Fibroblast of upper back skin (primary cell): ENCODE measurements around the gene ADARB2.

Experiments used
- DNase-seq: peaks from one replicate; pipeline ENCODE4 v3.0.0-alpha.2; 2013

ADARB2 gene

DNA sequence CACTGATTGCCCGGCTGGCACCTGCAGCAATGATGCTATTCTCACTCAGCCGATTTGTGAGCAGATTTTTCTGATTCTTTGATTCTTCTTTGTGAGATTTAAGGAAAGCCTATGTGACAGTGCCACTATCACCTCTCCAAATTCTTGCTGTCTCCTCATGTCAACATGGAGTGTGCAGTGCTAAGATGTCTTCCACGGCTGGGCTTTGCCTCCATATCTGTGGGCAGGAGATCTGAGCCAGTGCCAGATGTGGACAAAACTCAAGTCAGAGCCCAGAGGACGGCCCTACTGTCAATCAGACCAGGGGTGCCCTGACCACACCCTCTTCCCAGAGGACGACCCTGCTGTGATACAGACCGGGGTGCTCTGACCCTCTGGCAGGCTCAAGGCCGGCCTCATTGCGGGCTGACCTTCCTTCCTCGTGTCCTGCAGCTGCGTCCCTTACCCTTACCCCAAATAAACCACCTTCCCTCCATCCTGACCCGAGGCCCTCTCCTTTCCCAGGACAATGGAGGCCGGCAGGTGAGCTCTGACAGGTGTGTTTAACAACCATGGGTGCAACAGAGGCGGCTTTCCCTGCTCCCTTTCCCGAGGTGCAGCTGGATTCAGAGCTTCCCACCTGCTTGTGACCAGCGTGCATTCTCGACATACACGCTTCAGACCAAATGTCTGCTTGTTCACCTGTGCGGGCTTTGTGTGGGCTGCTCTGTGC lies 221.4 kb downstream of the ADARB2 start:
- no peak for DNase-seq

DNA sequence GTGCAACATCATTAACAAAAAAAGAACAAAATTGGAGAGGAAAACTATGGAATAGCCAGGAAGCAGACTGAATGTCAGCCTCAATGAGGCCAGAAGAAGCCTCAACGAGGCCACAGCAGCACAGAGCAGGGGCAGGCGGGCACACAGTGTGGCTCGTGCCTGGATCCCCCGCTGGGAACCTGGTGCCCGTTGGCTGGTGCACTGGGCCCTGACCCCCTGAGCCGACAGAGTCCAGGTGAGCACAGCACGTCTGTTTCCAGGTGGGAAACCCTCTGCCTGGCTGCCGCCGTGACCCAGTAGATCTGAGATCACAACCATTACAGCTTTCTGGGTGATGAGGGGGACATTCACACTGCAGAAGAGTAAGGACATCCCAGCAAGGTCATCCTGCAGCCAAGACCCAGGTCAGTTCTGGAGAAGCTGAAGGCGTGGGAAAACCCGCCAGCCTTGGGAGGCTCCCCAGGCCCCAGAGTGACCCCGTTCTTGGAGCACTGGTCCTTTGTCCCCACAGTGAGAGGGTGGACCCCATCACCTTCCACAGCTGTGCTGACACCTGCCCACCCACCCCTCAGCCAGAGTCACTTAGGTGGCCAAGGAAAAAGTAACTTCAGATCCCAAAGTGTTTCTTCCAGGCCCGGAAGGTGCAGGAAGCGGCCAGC lies 222.1 kb downstream of the ADARB2 start:
- DNase-seq: no peak

DNA sequence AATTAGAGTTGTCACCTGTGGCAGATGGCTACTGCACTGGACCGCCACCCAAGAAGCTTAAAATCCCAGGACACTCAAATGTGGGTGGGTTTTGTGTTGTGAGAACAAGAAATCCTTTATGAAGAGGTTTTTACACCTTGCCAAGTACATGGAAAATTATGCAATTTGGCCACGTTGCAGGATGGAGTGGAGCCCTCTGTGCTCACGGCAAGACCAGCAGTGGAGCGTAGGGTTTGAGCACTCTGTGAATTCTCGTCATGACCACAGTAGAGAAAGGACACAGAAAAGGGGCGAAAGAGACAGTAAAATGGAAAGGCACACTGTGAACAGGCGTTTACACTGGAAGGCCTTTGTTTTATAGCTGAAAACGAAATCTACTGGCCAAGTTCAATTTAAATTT lies 222.6 kb downstream of the ADARB2 start:
- DNase-seq: no peak

- no peak for DNase-seq
Measured at GRCh38 chr10:1513221-1513620, 224.1 kb downstream of the ADARB2 start.

GRCh38 chr10:1509011-1509530 lies 228.3 kb downstream of the ADARB2 start:
- DNase-seq: no peak

GRCh38 chr10:1508096-1508495 lies 229.2 kb downstream of the ADARB2 start:
- no peak for DNase-seq

GRCh38 chr10:1507436-1507835 lies 229.9 kb downstream of the ADARB2 start:
- DNase-seq: no peak

GRCh38 chr10:1504940-1505339 lies 232.4 kb downstream of the ADARB2 start:
- DNase-seq: no peak

DNA sequence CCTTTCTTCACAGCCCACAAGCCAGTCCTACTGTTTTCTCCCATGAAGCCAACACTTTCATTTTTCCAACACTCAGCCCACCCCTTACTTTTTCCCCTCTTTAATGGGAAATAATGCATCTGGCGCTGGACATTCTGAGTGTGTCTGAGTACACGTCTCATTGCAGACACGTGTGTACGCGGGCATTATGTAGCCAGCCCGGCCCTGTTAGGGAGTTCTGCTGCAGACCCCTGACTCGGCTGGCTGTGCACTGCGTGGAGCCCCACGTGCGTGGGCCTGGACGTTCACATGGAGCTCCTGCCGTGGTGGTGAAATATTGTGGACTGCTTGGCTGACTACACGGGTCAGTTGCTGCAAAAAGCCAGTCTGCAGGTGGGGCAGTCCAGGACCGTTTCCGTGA lies 233.0 kb downstream of the ADARB2 start:
- DNase-seq: no peak

GRCh38 chr10:1502451-1502850 lies 234.9 kb downstream of the ADARB2 start:
- DNase-seq: no peak

DNA sequence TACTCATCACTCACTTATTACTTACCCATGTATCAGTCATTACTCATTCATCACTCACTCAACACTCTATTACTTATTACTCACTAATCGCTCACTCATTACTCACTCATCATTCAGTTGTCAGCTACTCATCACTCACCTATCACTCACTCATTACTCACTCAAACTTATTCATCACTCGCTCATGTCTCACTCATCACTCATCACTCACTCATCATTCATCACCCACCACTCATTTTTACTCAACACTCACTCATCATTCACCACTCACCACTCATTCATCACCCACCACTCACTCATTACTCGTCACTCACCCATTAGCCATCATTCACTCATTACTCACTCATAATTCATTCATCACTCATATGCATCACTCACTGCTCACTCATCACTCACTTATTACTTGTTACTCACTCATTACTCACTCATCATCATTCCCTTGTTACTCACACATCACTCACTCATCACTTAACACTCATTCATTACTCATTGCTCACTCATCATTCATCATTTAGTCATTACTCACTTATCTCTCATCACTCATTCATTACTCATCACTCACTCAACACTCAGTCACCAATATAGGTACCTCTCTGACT lies 237.9 kb downstream of the ADARB2 start:
- DNase-seq: no peak

DNA sequence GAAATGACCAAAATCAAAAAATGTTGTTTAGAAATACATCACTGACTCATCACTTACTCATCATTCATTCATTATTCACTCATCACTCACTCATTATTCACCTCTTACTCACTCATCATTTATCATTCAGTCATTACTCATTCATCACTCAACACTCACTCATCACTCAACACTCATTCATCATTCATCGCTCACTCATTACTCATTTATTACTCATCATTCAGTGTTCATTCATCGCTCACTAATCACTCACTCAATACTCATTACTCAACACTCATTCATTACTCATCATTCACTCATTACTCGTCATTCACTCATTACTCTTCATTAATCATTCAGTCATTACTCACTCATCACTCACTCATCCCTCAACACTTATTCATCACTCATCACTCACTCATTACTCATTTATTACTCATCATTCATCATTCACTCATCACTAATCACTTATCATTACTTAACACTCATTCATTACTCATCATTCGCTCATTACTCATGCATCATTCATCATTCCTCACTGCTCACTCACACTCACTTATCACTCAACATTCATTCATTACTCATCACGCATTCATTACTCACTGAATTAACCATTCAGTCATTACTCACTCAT lies 238.5 kb downstream of the ADARB2 start:
- no peak for DNase-seq

DNA sequence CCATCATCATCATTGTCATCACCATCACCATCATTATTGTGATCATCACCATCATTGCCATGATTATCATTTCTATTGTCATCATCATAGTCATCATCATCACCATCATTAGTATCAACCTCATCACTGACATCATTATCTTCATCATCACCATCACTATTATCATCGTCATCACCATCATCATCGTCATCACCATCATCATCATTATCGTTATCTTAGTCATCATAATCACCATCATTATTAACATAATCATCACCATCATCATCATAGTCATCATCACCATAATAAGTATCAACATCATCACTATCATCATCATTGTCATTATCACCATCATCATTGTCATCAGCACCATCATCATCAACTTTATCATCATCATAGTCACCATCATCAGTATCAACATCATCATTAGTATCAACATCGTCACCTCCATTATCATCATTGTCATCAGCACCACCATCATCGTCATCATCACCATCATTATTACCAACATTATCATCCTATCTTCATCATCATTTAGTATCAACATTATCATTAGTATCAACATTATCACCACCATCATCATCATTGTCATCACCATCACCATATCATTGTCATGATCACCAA lies 241.3 kb downstream of the ADARB2 start:
- no peak for DNase-seq

DNA sequence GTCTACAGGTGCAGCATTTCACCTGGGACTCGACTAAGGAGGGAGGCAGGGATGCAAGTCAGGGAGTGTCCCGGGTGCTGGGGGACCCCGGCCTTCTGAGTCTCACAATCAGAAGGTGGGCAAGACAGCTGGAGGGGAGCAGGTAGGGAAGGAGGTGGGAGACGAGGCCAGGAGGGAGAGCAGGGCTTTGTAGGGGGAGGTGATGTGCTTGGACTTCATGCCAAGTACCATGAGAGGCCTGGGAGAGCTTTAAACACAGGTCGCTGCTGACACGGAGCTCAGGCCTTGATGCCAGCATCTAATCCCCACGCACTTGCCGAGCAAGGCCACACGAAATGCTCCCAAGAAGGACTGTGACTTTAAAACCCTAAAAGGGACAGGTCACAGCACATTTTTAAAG lies 244.7 kb downstream of the ADARB2 start:
- DNase-seq: no peak

DNA sequence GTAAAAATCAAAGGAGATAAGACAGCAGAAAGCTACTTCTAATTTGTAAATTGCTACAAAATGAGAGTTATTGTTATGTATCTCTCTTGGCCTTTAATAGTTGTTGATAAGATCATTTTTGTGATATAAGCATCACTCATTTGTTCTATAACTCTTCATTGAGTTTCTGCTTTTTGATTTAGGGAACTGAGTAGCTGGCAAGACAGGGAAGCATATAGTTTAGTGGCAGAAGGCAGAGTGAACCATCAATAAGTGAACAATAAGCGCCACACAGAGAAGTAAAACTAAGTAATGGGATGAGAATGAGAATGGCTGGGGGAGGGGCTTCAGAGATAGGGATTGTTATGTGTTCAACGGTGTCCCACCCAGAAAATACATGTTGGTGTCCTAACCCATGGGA lies 245.4 kb downstream of the ADARB2 start:
- DNase-seq: no peak

DNA sequence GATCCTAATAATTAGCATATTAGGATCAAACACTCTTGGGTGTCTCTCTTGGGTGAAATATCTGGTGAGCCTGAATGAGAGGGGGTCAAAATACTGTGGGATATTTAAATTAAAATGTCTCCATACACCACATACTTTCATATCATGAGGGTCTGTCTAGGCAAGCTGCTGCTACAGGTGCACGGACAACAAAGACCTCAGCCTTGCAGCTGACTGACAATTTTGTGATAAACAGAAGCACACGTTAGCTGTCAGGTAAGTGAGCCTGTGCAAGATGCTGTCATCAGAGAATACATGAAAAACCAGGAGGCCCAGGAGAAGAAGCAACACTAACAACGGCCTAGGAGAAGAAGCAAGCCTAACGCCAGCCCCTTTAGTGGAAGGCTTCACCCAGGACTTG lies 247.5 kb downstream of the ADARB2 start:
- DNase-seq: no peak

GRCh38 chr10:1488970-1489548 lies 248.3 kb downstream of the ADARB2 start:
- DNase-seq: no peak

DNA sequence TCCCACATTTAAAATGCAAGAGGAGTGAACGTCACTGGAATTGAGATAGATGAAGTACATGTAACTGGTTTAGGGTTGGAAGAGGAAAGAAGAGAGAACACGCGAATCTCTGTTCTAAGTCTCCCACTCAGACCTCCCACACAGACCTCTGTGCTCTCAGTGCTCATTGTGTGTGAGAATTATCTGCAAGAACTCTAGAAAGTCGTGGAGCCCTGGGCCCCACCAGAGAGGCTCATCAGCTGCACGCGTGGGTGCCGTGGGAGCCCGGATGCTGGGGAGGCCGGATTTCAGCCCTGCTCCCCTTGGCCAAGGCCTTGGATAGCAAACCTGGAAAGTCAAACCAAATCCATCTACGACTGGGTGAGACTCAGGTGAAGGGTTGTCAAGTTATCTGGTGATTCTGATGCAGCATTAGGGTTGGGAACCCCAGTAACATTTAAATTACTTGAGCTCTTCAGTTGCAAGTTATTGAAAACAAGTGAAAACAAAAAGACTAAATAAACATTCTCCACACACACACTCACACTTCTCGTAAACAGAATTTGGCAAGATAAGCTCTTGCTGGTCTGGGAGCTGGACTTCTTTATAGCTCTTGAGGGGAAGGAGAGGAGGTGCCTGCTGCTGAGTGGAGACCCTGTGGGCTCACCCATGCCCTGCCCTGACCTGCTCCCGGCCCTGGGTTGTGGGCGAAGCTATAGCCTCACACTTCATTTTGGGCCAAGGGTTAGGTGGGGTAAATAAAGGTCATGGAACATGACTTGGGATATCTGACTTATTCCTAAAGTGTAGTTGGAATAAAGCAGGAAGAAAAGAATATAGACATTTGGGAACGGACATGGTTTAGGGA lies 250.3 kb downstream of the ADARB2 start:
- no peak for DNase-seq

- DNase-seq: no peak
Measured at GRCh38 chr10:1485357-1485756, 252.0 kb downstream of the ADARB2 start.

DNA sequence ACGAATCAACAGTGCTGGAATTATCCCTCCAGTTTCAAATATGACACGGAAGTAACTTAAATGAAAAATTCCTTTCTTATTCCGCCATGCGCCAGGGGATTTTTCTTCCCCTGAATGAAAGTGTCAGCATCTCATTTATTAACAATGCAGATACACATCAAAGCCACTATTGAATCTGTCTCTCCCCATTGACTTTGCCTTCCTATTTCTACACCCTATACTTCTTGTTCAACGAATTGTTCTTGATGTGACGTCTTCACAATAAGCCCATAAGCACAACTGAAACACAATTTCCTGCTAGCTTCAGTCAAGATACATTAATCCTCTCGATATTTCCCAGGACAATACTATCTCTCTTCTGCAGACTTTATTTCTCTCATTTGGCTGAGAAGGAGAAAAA lies 253.5 kb downstream of the ADARB2 start:
- no peak for DNase-seq

DNA sequence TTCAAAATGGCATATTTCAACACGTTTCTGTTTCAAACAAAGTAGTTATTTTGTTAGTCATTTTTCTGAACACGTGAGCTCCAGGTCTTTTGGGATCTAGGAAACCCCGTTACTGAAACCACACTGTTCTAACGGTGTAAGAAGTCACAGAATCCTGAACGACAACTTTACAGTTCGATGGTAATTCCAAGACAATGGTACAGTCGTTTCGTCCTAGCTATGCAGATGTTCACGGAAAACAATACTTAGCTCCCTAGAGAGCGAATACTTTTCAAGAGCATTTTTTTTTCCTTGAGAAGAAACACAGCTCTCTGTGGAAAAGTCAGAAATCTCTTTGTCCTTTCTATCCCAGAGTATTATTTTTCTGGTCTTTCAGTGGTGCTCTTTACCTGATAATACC lies 254.1 kb downstream of the ADARB2 start:
- DNase-seq: no peak

- no peak for DNase-seq
Measured at GRCh38 chr10:1477578-1477977, 259.7 kb downstream of the ADARB2 start.
